ENCODE results near the gene GADD45G. TPM values are rescaled to one million over a fixed set of nuclear protein-coding genes. Genes with fewer than 3 reads are reported as not detected.

Gene GADD45G
- total and polyA plus RNA-seq, 10 of the 15 experiments (the other 5 are each of a cell fraction or from before 2014, with no cell fraction given) = 0.07 to 1.00 (median 0.29) TPM; not detected in 4

DNA sequence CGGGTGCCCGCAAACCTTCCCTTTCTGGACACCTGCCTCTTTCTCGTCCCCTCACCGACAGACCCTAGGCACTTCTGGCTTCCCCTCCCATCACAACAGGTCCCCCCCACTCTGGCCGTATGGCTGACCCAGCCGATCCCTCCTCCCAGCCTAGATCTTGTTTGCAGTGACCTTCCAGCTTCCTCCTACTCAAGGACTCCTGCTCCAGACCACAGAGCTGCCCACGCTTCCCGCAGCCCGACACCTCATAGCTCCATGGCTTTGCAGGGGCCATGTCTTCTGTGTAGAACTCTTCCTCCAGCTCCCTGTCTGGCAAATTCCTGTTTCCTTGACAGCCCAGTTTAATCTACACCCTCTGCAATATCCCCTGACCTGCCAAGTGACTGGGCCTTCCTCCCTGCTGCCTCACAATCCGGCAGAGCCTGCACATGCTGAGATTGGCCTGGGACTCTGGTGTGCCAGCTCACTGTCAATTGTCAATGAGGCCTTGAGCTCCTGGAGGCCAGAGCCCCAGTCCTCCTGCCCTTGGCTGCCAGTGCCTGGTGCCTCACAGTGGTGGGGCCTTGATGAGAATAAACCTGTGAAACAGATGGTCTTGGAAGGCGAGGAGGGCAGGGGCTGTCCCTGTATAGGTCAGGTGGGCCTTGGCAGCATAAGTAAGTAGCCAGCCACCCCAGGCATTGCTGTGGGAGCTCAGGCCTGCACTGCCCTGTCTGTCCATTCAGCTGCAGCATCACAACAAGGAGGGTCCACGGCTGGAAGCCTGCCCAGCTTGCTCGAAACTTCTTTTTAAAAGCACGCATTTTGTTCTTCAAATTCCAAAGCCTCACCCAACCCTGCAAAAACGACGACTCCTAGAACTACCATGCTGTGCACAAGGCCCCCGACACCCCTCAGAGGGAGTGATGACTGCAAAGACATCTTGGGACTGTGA is 50.5 kb downstream of the GADD45G start:
- in situ Hi-C loops (cut with MboI) (no loop called here), intact Hi-C loops (cut with micrococcal nuclease; ENCODE audit: unreplicated experiment) (no loop called here)
- no peak for ATAC-seq
- H3K9me3 ChIP-seq (replicated peaks; ENCODE audit: control insufficient read depth, insufficient read depth, low read length) = no peaks in the 10 kb centered on the region
- H3K4me1 ChIP-seq (ENCODE audit: control insufficient read depth, insufficient read depth, low read length) = peaks cover 18% of the 10 kb centered on the region
- H2AFZ ChIP-seq (ENCODE audit: control insufficient read depth, low read depth, low read length) = no peak overlapping the region
- RAD21 ChIA-PET (ENCODE audit: unreplicated experiment) = no interaction called here
- WGBS (ENCODE audit: insufficient coverage, insufficient replicate concordance, low lambda C conversion rate, missing lambda C conversion rate) = 69% methylated on average over 17 of the region's 17 CpGs
- SMC1A ChIA-PET (ENCODE audit: uncharacterized antibody, unreplicated experiment) = interaction anchor here (1.5 kb wide), 1 partner anchor 52 kb away, joined by 4 read pairs; no protein-coding TSS in a partner anchor
- no peak overlapping the region for H3K4me2 ChIP-seq (ENCODE audit: control insufficient read depth, insufficient read depth)
- no peaks in the 10 kb centered on the region for H4K20me1 ChIP-seq (ENCODE audit: control insufficient read depth, insufficient read depth)
- no peaks in the 10 kb centered on the region for H3K79me2 ChIP-seq (ENCODE audit: control insufficient read depth, insufficient read depth, low read length)
- CTCF ChIA-PET = no interaction called here
- H3K27me3 ChIP-seq (replicated peaks in 1 of 2; ENCODE audit: control insufficient read depth in 2 of 2, insufficient read depth in 2 of 2, low read length in 1 of 2) = peaks cover 0 to under 1% of the 10 kb centered on the region in 2 experiments
- H3K36me3 ChIP-seq (ENCODE audit: control insufficient read depth in 2 of 2, insufficient read depth in 2 of 2, low read length in 1 of 2) = no peaks in the 10 kb centered on the region
- POLR2A ChIA-PET = no interaction called here
- no peak for DNase-seq (ENCODE audit: low read depth, low spot score)
- H3K4me3 ChIP-seq = no peak overlapping the region
- no peak for FAIRE-seq
- no peak overlapping the region for H3K27ac ChIP-seq (ENCODE audit: control insufficient read depth, insufficient read depth)
- no TSS peak for BruUV-seq (replicated peaks)
- no peak overlapping the region for H3K9ac ChIP-seq (ENCODE audit: control insufficient read depth, insufficient read depth, low read length)
- TF ChIP-seq BRCA1 (IDR thresholded peaks at IDR 0.05; ENCODE audit: low read depth, low read length) (no peak), ZNF207 (IDR thresholded peaks at IDR 0.05; ENCODE audit: borderline replicate concordance) (no peak)

Other genes with a start within 250 kb of the GADD45G start
- gene SEMA4D, start 106.9 kb upstream of the GADD45G start, total RNA-seq (2014; rRNA removed) = 42.2 and 49.8 TPM in 2 replicates
- gene SEMA4D, start 106.9 kb upstream of the GADD45G start, total RNA-seq (2014; rRNA removed; fragmentation: Illumina TruSeq; extraction: Trizol) = 34.9 and 40.6 TPM in 2 replicates
- 120 and 136 TPM in 2 replicates for gene SEMA4D, start 106.9 kb upstream of the GADD45G start, total RNA-seq (2021)
- 24.7 and 30.8 TPM in 2 replicates for gene SEMA4D, start 106.9 kb upstream of the GADD45G start, polyA plus RNA-seq (2011; rRNA removed)
- 31.9 and 57.1 TPM in 2 replicates for gene SEMA4D, start 106.9 kb upstream of the GADD45G start, polyA plus RNA-seq (2014; fragmentation: Illumina TruSeq; extraction: Trizol)
- 10 to 100 TPM; 15.1 to 22.7 TPM for gene SEMA4D, start 106.9 kb upstream of the GADD45G start, polyA plus RNA-seq (2014; fragmentation: Nextera tagmentation; extraction: Ambion mirVana)
- gene SEMA4D, start 106.9 kb upstream of the GADD45G start, polyA plus RNA-seq (2014; rRNA removed) = 55.0 and 64.8 TPM in 2 replicates
- 10 to 100 TPM; 35.1 to 44.1 TPM for gene SEMA4D, start 106.9 kb upstream of the GADD45G start, polyA plus RNA-seq (2016; fragmentation: Nextera tagmentation; extraction: Ambion mirVana)

All from GM12878 (cell line).